ENCODE data around the gene GAPDH.

DNA sequence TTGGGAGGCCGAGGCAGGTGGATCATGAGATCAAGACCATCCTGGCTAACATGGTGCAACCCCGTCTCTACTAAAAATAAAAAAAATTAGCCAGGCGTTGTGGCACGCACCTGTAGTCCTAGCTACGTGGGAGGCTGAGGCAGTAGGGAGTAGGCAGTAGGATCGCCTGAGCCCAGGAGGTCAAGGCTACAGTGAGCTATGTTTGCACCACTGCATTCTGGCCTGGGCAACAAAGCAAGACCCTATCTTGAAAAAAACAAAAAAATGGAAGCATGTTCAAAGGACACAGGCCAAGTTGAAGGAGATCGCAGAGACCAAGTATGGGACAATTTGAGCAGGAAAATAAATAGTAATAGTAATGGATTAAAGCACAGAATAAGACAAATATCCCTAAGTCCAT is 26.2 kb upstream of the GAPDH start:
- TF ChIP-seq, protein P1, sequence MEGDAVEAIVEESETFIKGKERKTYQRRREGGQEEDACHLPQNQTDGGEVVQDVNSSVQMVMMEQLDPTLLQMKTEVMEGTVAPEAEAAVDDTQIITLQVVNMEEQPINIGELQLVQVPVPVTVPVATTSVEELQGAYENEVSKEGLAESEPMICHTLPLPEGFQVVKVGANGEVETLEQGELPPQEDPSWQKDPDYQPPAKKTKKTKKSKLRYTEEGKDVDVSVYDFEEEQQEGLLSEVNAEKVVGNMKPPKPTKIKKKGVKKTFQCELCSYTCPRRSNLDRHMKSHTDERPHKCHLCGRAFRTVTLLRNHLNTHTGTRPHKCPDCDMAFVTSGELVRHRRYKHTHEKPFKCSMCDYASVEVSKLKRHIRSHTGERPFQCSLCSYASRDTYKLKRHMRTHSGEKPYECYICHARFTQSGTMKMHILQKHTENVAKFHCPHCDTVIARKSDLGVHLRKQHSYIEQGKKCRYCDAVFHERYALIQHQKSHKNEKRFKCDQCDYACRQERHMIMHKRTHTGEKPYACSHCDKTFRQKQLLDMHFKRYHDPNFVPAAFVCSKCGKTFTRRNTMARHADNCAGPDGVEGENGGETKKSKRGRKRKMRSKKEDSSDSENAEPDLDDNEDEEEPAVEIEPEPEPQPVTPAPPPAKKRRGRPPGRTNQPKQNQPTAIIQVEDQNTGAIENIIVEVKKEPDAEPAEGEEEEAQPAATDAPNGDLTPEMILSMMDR (conservative IDR thresholded peaks at IDR 0.05 in 1 of 2, IDR thresholded peaks at IDR 0.05 in 1 of 2; ENCODE audit: low read depth in 1 of 2, low read length in 2 of 2): no peak
- no peak for TF ChIP-seq EZH2 (IDR thresholded peaks at IDR 0.05; ENCODE audit: low read length, missing control alignments)

All from fibroblast of lung (primary cell).